Muscle layer of colon (tissue), 2 donors: Measurements from ENCODE around the gene CFAP77.

Experiments used
- H3K27ac ChIP-seq: one replicate; pipeline ENCODE4 v1.7.0; 2013; ENCODE audit warnings: low read depth, mild to moderate bottlenecking, low read length, moderate library complexity
- H3K27me3 ChIP-seq, 2 donors: one replicate each; pipeline ENCODE4 v1.7.0; 2013; ENCODE audit warnings: low read length in 2 of 2, mild to moderate bottlenecking in 2 of 2; ENCODE audit not compliant: insufficient read depth in 2 of 2, control insufficient read depth in 1 of 2
- H3K36me3 ChIP-seq: one replicate; pipeline ENCODE4 v1.7.0; 2013; ENCODE audit warnings: mild to moderate bottlenecking, low read length; ENCODE audit not compliant: insufficient read depth
- H3K4me1 ChIP-seq: one replicate; pipeline ENCODE4 v1.7.0; 2013; ENCODE audit warnings: mild to moderate bottlenecking, low read length; ENCODE audit not compliant: insufficient read depth
- H3K4me3 ChIP-seq, 2 donors: one replicate each; pipeline ENCODE4 v1.7.0; 2013; ENCODE audit warnings: low read length in 2 of 2, low read depth in 1 of 2, mild to moderate bottlenecking in 1 of 2, moderate library complexity in 1 of 2
- H3K9ac ChIP-seq: one replicate; pipeline ENCODE4 v1.7.0; 2013; ENCODE audit warnings: low read length
- H3K9me3 ChIP-seq: one replicate; pipeline ENCODE4 v1.7.0; 2013; ENCODE audit warnings: mild to moderate bottlenecking, low read length
- donor health status: abdominal sarcoma.
- donor health status: Adenocarcinoma of cecum.

CFAP77 gene

GRCh38 chr9:132586830-132587591 is 177.0 kb downstream of the CFAP77 start:
- Histone ChIP-seq H3K9ac (no peak overlapping the region), H3K9me3 (no peaks in the 10 kb centered on the region), H3K27ac (no peak overlapping the region), H3K36me3 (no peaks in the 10 kb centered on the region), H3K4me3 (no peak overlapping the region), H3K27me3 (peaks cover 50 to 89% of the 10 kb centered on the region in 2 donors), H3K4me1 (no peaks in the 10 kb centered on the region)

GRCh38 chr9:132587592-132587955 is 177.6 kb downstream of the CFAP77 start:
- no peaks in the 10 kb centered on the region for H3K9me3 ChIP-seq
- H3K36me3 ChIP-seq, result no peaks in the 10 kb centered on the region
- no peak overlapping the region for H3K4me3 ChIP-seq
- no peak overlapping the region for H3K27ac ChIP-seq
- peaks cover 50 to 83% of the 10 kb centered on the region in 2 donors for H3K27me3 ChIP-seq
- H3K4me1 ChIP-seq, result no peaks in the 10 kb centered on the region
- no peak overlapping the region for H3K9ac ChIP-seq

- Histone ChIP-seq H3K36me3 (no peaks in the 10 kb centered on the region), H3K4me3 (no peak overlapping the region), H3K27ac (no peak overlapping the region), H3K27me3 (peaks cover 49 to 78% of the 10 kb centered on the region in 2 donors), H3K9ac (no peak overlapping the region), H3K9me3 (no peaks in the 10 kb centered on the region), H3K4me1 (no peaks in the 10 kb centered on the region)
Measured at GRCh38 chr9:132588098-132588497, 178.1 kb downstream of the CFAP77 start.

DNA sequence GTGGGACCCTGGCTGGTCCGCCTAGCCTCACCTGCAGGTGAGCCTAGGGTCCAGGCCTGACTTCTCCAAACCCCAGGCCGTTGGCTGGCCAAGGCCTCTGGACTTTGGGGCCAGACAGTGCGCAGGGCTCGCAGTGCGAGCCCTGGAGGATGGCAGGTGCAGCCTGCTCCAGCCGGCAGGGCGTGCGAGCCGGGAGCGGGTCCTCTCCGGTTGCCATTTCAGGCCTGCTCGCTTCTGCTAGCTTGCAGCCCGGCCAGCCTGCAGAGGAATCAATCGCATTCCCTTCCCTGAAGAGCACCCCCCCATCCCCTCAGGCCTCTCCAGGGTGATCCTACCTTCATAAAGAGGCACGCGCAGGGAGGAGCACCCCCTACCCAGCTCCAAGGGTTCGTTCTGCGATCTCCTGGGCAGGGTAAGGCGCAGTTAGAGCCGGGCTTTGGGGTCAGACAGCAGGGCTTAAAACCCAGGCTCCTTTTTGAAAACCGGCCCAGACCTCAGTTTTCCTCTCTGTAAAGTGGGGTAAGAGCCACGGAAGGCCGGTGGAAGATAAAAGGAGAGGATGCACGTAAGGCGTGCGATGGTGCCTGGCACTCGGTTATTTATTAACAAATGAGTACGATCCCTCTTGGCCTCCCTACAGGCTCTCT is 178.6 kb downstream of the CFAP77 start:
- no peak overlapping the region for H3K4me3 ChIP-seq
- no peaks in the 10 kb centered on the region for H3K9me3 ChIP-seq
- no peaks in the 10 kb centered on the region for H3K36me3 ChIP-seq
- no peak overlapping the region for H3K9ac ChIP-seq
- no peaks in the 10 kb centered on the region for H3K4me1 ChIP-seq
- peaks cover 44 to 72% of the 10 kb centered on the region in 2 donors for H3K27me3 ChIP-seq
- no peak overlapping the region for H3K27ac ChIP-seq

GRCh38 chr9:132589148-132590036 is 179.4 kb downstream of the CFAP77 start:
- H3K9me3 ChIP-seq, result no peaks in the 10 kb centered on the region
- H3K27me3 ChIP-seq, result peaks cover 39 to 66% of the 10 kb centered on the region in 2 donors
- no peak overlapping the region for H3K4me3 ChIP-seq

GRCh38 chr9:132590037-132590317 is 180.0 kb downstream of the CFAP77 start:
- Histone ChIP-seq H3K9me3 (no peaks in the 10 kb centered on the region), H3K9ac (no peak overlapping the region), H3K4me3 (no peak overlapping the region), H3K27ac (no peak overlapping the region), H3K27me3 (peaks cover 33 to 60% of the 10 kb centered on the region in 2 donors), H3K36me3 (peaks cover 7% of the 10 kb centered on the region), H3K4me1 (no peaks in the 10 kb centered on the region)

More at GRCh38 chr9:132589148-132590036, 179.4 kb downstream of the CFAP77 start:
- Histone ChIP-seq H3K4me1 (no peaks in the 10 kb centered on the region), H3K27ac (no peak overlapping the region), H3K9ac (no peak overlapping the region), H3K36me3 (peaks cover 2% of the 10 kb centered on the region)

- H3K9ac ChIP-seq, result no peak overlapping the region
- no peaks in the 10 kb centered on the region for H3K9me3 ChIP-seq
- no peak overlapping the region for H3K4me3 ChIP-seq
- H3K27ac ChIP-seq, result no peak overlapping the region
- no peaks in the 10 kb centered on the region for H3K4me1 ChIP-seq
- peaks cover 7% of the 10 kb centered on the region for H3K36me3 ChIP-seq
- peaks cover 28 to 55% of the 10 kb centered on the region in 2 donors for H3K27me3 ChIP-seq
Measured at GRCh38 chr9:132590318-132591182, 180.5 kb downstream of the CFAP77 start.

DNA sequence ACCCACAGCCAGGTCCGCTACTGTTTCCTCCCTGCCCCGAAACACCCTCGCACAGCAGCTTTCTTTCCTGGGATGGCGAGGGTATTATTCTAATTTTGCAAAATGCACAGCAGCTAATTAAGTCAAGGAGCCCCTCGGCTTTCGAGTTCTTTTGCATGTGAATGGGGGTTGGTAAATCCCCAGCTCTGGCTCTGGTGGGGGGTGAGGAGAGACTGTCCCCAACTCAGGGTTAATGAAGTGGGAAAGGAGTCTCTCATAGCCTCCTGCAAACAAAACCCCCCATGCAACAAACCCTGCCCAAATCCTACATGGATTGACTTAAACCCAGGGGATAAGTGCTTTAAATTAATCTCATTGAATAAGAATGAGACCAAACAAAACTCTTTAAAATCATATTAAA is 181.2 kb downstream of the CFAP77 start:
- peaks cover 21 to 48% of the 10 kb centered on the region in 2 donors for H3K27me3 ChIP-seq
- peaks cover 7% of the 10 kb centered on the region for H3K36me3 ChIP-seq
- no peak overlapping the region for H3K9ac ChIP-seq
- no peak overlapping the region for H3K4me3 ChIP-seq
- no peak overlapping the region for H3K27ac ChIP-seq
- H3K9me3 ChIP-seq, result no peaks in the 10 kb centered on the region
- H3K4me1 ChIP-seq, result no peaks in the 10 kb centered on the region

- Histone ChIP-seq H3K9ac (no peak overlapping the region), H3K9me3 (no peaks in the 10 kb centered on the region), H3K4me3 (no peak overlapping the region), H3K27me3 (peaks cover 15 to 42% of the 10 kb centered on the region in 2 donors), H3K27ac (no peak overlapping the region), H3K36me3 (peaks cover 7% of the 10 kb centered on the region), H3K4me1 (no peaks in the 10 kb centered on the region)
Measured at GRCh38 chr9:132591751-132592314, 181.8 kb downstream of the CFAP77 start.

- H3K27me3 ChIP-seq, result peaks cover 13 to 36% of the 10 kb centered on the region in 2 donors
- no peak overlapping the region for H3K4me3 ChIP-seq
- H3K9me3 ChIP-seq, result no peaks in the 10 kb centered on the region
- H3K4me1 ChIP-seq, result no peaks in the 10 kb centered on the region
- no peak overlapping the region for H3K9ac ChIP-seq
- H3K27ac ChIP-seq, result no peak overlapping the region
- peaks cover 7% of the 10 kb centered on the region for H3K36me3 ChIP-seq
Measured at GRCh38 chr9:132592451-132592850, 182.4 kb downstream of the CFAP77 start.
